GM06990 (cell line): ENCODE data around the gene TMEFF2.

ENCODE experiments used
- DNase-seq: peaks from one replicate; pipeline ENCODE4 v3.0.0-alpha.2; 2011; ENCODE audit not compliant: insufficient read length; ENCODE audit errors: extremely low read depth
- H3K27me3 ChIP-seq: replicated peaks from 2 replicates; pipeline ENCODE4 v1.6.0; 2011; ENCODE audit warnings: low read length; ENCODE audit not compliant: control insufficient read depth, insufficient read depth
- H3K36me3 ChIP-seq: 2 replicates; pipeline ENCODE4 v1.5.1; 2011; ENCODE audit warnings: low read length; ENCODE audit not compliant: control insufficient read depth, insufficient read depth
- H3K4me3 ChIP-seq: replicated peaks from 2 replicates; pipeline ENCODE4 v1.5.1; 2011; ENCODE audit warnings: low read depth, mild to moderate bottlenecking, control low read depth, low read length
- TF ChIP-seq, protein P1 (sequence below): IDR thresholded peaks from 2 replicates; pipeline ENCODE4 v1.5.1; 2011; ENCODE audit warnings: low read length, control low read depth, mild to moderate bottlenecking, inconsistent platforms; ENCODE audit not compliant: insufficient read depth, poor library complexity, severe bottlenecking

Gene TMEFF2

DNA sequence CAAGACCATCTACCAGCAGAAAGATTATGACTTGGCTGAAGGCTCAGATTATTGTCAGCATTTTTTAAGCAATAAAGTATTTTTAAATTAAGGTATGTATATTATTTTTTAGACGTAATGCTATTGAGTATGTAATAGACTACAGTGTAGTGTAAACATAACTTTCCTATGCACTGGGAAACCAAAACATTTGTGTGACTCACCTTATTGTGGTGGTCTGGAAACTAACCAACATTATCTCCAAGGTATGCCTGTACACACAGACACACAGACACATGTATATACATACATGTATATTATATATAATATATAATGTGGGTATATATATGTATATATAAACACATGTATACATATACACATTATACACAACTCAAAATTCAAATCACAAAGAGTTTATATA is 9.1 kb upstream of the TMEFF2 start:
- TF ChIP-seq, protein P1, sequence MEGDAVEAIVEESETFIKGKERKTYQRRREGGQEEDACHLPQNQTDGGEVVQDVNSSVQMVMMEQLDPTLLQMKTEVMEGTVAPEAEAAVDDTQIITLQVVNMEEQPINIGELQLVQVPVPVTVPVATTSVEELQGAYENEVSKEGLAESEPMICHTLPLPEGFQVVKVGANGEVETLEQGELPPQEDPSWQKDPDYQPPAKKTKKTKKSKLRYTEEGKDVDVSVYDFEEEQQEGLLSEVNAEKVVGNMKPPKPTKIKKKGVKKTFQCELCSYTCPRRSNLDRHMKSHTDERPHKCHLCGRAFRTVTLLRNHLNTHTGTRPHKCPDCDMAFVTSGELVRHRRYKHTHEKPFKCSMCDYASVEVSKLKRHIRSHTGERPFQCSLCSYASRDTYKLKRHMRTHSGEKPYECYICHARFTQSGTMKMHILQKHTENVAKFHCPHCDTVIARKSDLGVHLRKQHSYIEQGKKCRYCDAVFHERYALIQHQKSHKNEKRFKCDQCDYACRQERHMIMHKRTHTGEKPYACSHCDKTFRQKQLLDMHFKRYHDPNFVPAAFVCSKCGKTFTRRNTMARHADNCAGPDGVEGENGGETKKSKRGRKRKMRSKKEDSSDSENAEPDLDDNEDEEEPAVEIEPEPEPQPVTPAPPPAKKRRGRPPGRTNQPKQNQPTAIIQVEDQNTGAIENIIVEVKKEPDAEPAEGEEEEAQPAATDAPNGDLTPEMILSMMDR, result no peak
- DNase-seq, result no peak
- Histone ChIP-seq H3K4me3 (no peak overlapping the region), H3K36me3 (no peaks in the 10 kb centered on the region), H3K27me3 (no peaks in the 10 kb centered on the region)

DNA sequence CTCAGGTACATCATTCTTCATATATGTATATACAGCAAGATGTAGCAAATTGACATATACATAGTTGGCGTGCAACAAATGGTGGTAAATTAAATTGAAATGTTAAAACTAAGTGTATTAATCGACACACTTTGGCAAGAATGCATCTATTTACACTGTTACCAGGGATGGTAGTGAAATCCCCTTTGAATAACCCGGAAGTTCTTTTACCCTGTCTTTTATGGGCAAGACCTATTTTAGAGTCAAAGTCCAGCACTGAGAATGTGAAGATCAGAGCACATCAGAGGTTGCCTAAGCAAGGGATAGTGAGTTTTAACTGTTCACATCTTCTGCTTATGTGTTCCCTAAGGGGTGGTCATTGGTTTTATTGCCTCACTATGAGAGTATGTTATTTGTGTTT is 7.6 kb upstream of the TMEFF2 start:
- H3K36me3 ChIP-seq, result no peaks in the 10 kb centered on the region
- H3K27me3 ChIP-seq, result no peaks in the 10 kb centered on the region
- DNase-seq, result no peak
- H3K4me3 ChIP-seq, result no peak overlapping the region
- TF ChIP-seq, protein P1, result no peak

DNA sequence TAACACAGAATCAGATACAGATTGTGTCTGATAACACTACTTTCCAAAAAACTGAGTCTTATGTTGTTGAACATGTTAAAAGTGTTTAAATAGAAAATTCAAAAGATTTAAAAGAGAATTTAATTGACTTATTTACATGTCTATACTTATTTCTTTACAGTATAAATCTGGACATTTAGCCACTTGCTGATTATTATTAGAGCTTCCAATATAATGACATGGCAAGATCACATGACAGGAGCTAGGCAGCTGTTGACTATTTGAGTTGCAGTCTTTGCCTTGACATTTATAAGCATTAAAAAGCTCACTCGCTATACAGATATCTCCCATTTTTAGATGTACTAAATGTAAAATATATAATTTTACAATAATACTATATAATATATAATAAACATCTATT is 6.4 kb upstream of the TMEFF2 start:
- H3K27me3 ChIP-seq, result no peaks in the 10 kb centered on the region
- no peak overlapping the region for H3K4me3 ChIP-seq
- no peak for DNase-seq
- TF ChIP-seq, protein P1, result no peak
- no peaks in the 10 kb centered on the region for H3K36me3 ChIP-seq

DNA sequence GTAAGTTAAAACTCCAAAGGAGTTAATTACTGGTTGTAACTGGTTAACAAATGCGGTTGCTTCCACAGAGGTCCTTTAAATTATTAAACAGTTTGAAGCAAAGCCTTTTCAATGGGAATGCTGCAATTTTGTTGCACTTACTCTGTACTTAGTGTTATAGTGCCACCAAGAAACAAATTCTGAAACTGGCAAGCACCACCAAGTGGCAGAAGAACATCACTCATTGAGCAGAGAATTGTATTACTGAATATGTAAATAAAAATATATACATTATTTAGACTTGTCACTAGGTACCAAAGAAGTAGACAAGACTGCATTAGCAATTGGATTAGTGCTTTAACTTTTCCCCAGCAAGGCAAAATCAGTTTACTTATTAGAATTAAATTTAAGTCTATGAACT is 2.6 kb upstream of the TMEFF2 start:
- Histone ChIP-seq H3K4me3 (no peak overlapping the region), H3K27me3 (no peaks in the 10 kb centered on the region; the same call in 1 of the 2 replicates), H3K36me3 (no peaks in the 10 kb centered on the region)
- DNase-seq, result no peak
- TF ChIP-seq, protein P1, result no peak

DNA sequence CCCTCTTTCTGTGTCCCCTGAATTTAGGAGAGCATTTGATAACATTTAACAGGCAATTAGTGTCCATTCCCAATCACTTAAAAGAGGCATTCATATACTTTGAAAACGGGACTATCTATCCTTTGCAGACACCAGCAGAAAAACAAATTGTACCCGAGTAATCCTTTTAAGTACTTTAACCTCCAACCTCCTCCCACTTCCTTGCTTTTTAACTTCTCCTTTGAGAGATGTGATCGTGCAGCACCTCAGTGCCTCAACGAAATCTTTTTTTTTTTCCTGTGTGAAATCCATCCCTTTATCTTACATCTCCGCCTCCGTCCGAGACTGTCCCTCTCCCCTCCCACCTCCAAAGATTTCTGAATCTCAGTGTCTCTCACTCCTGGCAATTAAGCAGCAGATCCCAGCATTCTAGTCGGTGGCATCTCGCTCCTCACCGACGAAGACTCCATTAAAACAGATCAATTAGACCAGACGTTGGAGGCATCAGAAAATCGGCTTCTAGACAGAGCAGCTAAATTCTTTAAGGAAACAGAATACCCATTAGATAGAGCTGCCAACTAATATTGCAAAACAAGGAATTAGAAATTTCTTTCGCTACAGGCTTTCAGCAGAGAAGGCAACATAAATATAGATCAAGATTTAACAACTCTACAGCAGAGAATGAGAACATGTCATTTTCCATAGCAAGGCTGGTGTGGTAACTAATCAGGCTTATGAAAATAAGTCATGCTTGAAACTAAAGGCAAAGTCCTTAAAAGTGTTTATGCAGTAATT is 1.9 kb upstream of the TMEFF2 start:
- TF ChIP-seq, protein P1, result no peak
- DNase-seq, result no peak
- Histone ChIP-seq H3K4me3 (no peak overlapping the region), H3K36me3 (no peaks in the 10 kb centered on the region), H3K27me3 (no peaks in the 10 kb centered on the region; the same call in 1 of the 2 replicates)
